HEK293 (cell line): ENCODE data around the gene CSTF1.
A peak's percentile ranks its signal among the peaks of the same experiment; 100 is the strongest.

Source experiments
- TRIM28 ChIP-seq: IDR thresholded peaks from 2 replicates; pipeline ENCODE4 v1.6.1; 2011; ENCODE audit warnings: low read length, control low read depth, borderline replicate concordance
- ZNF514 ChIP-seq: fragments of 450-650 bp; formaldehyde crosslinking; IDR thresholded peaks from 2 replicates; pipeline ENCODE4 v1.5.1; 2016; ENCODE audit warnings: missing biosample characterization, missing genetic modification characterization
- TF ChIP-seq, protein P1 (sequence below): fragments of 450-650 bp; formaldehyde crosslinking; optimal IDR thresholded peaks from 2 replicates; pipeline ENCODE3; 2016; ENCODE audit warnings: missing biosample characterization, mild to moderate bottlenecking, missing genetic modification characterization

DNA sequence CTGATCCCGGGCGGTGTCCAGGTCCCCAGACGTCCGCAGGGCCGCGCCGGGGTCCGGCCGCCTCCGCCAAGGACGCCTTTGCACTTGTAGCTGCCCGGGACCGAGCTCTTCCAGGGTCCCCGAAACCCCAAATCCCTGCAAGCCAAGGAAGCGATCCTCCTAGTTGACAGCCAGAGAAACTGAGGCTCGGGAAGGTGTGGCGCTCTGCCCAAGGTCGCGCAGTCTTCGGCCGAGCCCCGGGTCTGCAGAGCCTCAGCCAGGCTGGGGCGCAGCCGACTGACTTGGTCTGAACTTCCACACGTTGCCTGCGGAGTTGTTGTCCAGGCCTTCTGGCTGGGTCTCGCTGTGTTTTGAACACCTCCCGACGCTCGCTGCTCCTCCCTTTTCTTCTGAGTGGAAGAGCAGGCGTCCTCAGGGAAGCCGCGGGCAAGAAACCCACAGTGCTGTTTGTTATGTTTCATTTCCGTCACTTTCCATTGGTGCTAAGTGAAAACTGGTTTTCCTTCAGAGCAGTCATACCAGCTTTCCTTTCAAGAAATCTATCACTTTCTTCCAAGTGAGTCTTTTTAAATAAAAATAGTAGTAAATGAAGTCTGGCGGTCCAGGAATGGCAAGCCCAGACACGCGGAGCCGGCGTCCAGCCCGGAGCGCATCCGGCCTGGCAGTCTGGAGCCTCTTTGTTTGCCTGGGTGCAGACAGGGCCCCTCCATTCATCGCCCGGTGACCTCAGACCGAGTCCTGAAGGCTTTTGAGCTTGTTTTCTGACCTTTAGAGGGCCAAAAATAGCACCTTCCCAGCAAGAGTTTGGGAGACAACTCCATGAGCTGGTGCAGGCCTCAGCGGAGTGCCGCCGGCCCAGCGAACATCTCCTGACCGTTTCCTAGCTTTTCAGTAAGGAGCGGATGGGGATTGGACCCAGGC lies 33.0 kb upstream of the CSTF1 start:
- TF ChIP-seq TRIM28, result no peak
- TF ChIP-seq ZNF514 (tag by site-specific recombination), result no peak
- TF ChIP-seq, protein P1, sequence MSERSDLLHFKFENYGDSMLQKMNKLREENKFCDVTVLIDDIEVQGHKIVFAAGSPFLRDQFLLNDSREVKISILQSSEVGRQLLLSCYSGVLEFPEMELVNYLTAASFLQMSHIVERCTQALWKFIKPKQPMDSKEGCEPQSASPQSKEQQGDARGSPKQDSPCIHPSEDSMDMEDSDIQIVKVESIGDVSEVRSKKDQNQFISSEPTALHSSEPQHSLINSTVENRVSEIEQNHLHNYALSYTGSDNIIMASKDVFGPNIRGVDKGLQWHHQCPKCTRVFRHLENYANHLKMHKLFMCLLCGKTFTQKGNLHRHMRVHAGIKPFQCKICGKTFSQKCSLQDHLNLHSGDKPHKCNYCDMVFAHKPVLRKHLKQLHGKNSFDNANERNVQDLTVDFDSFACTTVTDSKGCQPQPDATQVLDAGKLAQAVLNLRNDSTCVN (tag by site-specific recombination), result peak; percentile 43
